K562 (cell line): ENCODE data around the gene PTCH2. TPM values are rescaled to one million over a fixed set of nuclear protein-coding genes. Genes with fewer than 3 reads are reported as not detected.

ENCODE experiments used
- ATAC-seq: fragments of 200-7000 bp; cut with Tn5 transposase; 3 replicates; pipeline ENCODE4 v1.9.1; 2020; ENCODE audit warnings: moderate library complexity
- BruUV-seq: library from RNA; stranded (reverse); fragments of 400-500 nt; replicated peaks from 2 replicates; lab custom pipeline; 2021; lab: Mats Ljungman, UMichigan
- CTCF ChIA-PET: fragments of 300-600 bp; formaldehyde crosslinking; extraction: SDS; loops from one replicate; lab custom pipeline; 2021; ENCODE audit warnings: low intra/inter-chr PET ratio; lab: Yijun Ruan, JAX
- POLR2A ChIA-PET: fragments of 300-600, 350-650 bp; sonication (Branson Sonifier 250); formaldehyde crosslinking; extraction: SDS; loops from one replicate; lab custom pipeline; 2021; ENCODE audit warnings: antibody characterized with exemption, inconsistent platforms; lab: Yijun Ruan, JAX
- DNase-seq, 4 experiments: peaks; one replicate each; pipeline versions ENCODE4 v3.0.0 to v3.0.0-alpha.2; 2011 to 2018; ENCODE audit warnings: low spot score in 3 of 4, mixed read lengths in 3 of 4; ENCODE audit errors: extremely low read depth in 1 of 4
- FAIRE-seq: peaks from 2 replicates; lab custom pipeline; 2011; peaks lifted over from hg19 to GRCh38; lab: Jason Lieb, UNC
- H2AFZ ChIP-seq: 2 replicates; pipeline ENCODE4 v1.6.0; 2011; ENCODE audit warnings: low read depth, low read length, control low read depth, inconsistent platforms
- H3K27ac ChIP-seq: fragments of 200-600 bp; 3 replicates; pipeline ENCODE4 v1.8.0; 2011; ENCODE audit warnings: low read depth, mild to moderate bottlenecking, control low read depth, inconsistent platforms, low read length, moderate library complexity, mixed read lengths; ENCODE audit errors: extremely low read depth
- H3K27me3 ChIP-seq, 2 experiments: fragments of 300-600 bp in 1 of 2; 2 replicates in 1 of 2; 3 replicates in 1 of 2; pipeline versions ENCODE4 v1.6.0 to v1.8.0; 2011; ENCODE audit warnings: inconsistent platforms in 2 of 2, low read length in 2 of 2, mild to moderate bottlenecking in 1 of 2, mixed read lengths in 1 of 2, moderate library complexity in 1 of 2; ENCODE audit not compliant: control insufficient read depth in 2 of 2, insufficient read depth in 2 of 2
- H3K36me3 ChIP-seq: fragments of 300-600 bp; 3 replicates; pipeline ENCODE4 v1.8.0; 2011; ENCODE audit warnings: mild to moderate bottlenecking, low read length, inconsistent platforms; ENCODE audit not compliant: control insufficient read depth, insufficient read depth
- H3K4me1 ChIP-seq, 2 experiments: fragments of 200-600 bp in 1 of 2; replicated peaks in 1 of 2; 2 replicates in 1 of 2; 3 replicates in 1 of 2; pipeline versions ENCODE4 v1.5.1 to v1.8.0; 2011; ENCODE audit warnings: inconsistent platforms in 2 of 2, low read length in 2 of 2, mild to moderate bottlenecking in 1 of 2, mixed read lengths in 1 of 2, moderate library complexity in 1 of 2; ENCODE audit not compliant: control insufficient read depth in 2 of 2, insufficient read depth in 2 of 2
- H3K4me2 ChIP-seq: 2 replicates; pipeline ENCODE4 v1.6.1; 2011; ENCODE audit warnings: low read length, control low read depth, inconsistent platforms, mixed read lengths; ENCODE audit not compliant: insufficient read depth
- H3K4me3 ChIP-seq: fragments of 200-600 bp; sonication (generic), shearing (Covaris generic); 2 replicates; pipeline ENCODE4 v1.5.1; 2016; ENCODE audit warnings: control low read depth, inconsistent platforms
- H3K79me2 ChIP-seq: fragments of 200-600 bp; 3 replicates; pipeline ENCODE4 v1.8.0; 2011; ENCODE audit warnings: low read length, inconsistent platforms; ENCODE audit not compliant: control insufficient read depth, insufficient read depth
- H3K9ac ChIP-seq, 2 experiments: 2 replicates each; pipeline versions ENCODE4 v1.6.0 to v1.6.1; 2011; ENCODE audit warnings: low read depth in 2 of 2, low read length in 2 of 2, control low read depth in 1 of 2, inconsistent platforms in 1 of 2, mild to moderate bottlenecking in 1 of 2, mixed read lengths in 1 of 2; ENCODE audit not compliant: insufficient read depth in 1 of 2
- H3K9me1 ChIP-seq: one replicate; pipeline ENCODE4 v1.6.0; 2011; ENCODE audit warnings: inconsistent platforms, mild to moderate bottlenecking, low read length, moderate library complexity; ENCODE audit not compliant: control insufficient read depth, insufficient read depth
- H3K9me3 ChIP-seq: replicated peaks from 2 replicates; pipeline ENCODE4 v1.5.1; 2011; ENCODE audit warnings: low read depth, low read length, inconsistent platforms; ENCODE audit not compliant: control insufficient read depth, insufficient read depth
- H4K20me1 ChIP-seq: replicated peaks from 2 replicates; pipeline ENCODE4 v1.6.1; 2011; ENCODE audit warnings: low read length, inconsistent platforms, mixed read lengths; ENCODE audit not compliant: control insufficient read depth, insufficient read depth
- GATAD2B ChIP-seq: fragments of 450-650 bp; IDR thresholded peaks from 2 replicates; pipeline ENCODE4 v1.6.1; 2017; ENCODE audit warnings: mild to moderate bottlenecking, borderline replicate concordance
- MYBL2 ChIP-seq, 2 experiments: fragments of 450-650 bp in 1 of 2; sonication (generic) in 1 of 2; formaldehyde crosslinking in 1 of 2; IDR thresholded peaks; 2 replicates each; pipeline versions ENCODE4 v1.6.1 to v1.8.1; 2017 to 2022; ENCODE audit warnings: borderline replicate concordance in 1 of 2, inconsistent platforms in 1 of 2, low read depth in 1 of 2, mild to moderate bottlenecking in 1 of 2, missing genetic modification reagents in 1 of 2, moderate library complexity in 1 of 2
- NFIC ChIP-seq: fragments of 450-650 bp; IDR thresholded peaks from 2 replicates; pipeline ENCODE4 v1.6.1; 2017; ENCODE audit warnings: mild to moderate bottlenecking, inconsistent platforms
- NR2C2 ChIP-seq, 2 experiments: fragments of 200-800 bp in 1 of 2; sonication (Bioruptor generic) in 1 of 2; sonication (generic) in 1 of 2; formaldehyde crosslinking in 1 of 2; IDR thresholded peaks; 2 replicates each; pipeline versions ENCODE4 v1.6.1 to v1.8.0; 2016 to 2022; ENCODE audit warnings: mild to moderate bottlenecking in 1 of 2, missing compliant biosample characterization in 1 of 2, missing genetic modification characterization in 1 of 2, missing genetic modification reagents in 1 of 2
- RFX5 ChIP-seq: IDR thresholded peaks from 2 replicates; pipeline ENCODE4 v1.6.1; 2011; ENCODE audit warnings: low read depth, mild to moderate bottlenecking, improper control_type of control experiment, low read length
- WGBS: fragments of 100-300 bp; shearing (Covaris generic); methylation state at CpG from one replicate; pipeline ENCODE4 v1.1.6; 2016; ENCODE audit warnings: low coverage, mixed read lengths; ENCODE audit not compliant: insufficient coverage; ENCODE audit errors: missing lambda C conversion rate; 5-methylcytosine and 5-hydroxymethylcytosine counted together
- in situ Hi-C: fragments of 300-500 bp; cut with MboI; formaldehyde crosslinking; loops from 4 replicates; pipeline ENCODE4 v1.15.0; 2018; ENCODE audit warnings: inconsistent platforms, mixed read lengths
- intact Hi-C: fragments of 100-400 bp; cut with micrococcal nuclease; formaldehyde crosslinking; loops from 2 replicates; pipeline ENCODE4 v1.14.2; 2022
- polyA plus RNA-seq, 8 experiments: library from polyadenylated mRNA; depleted of rRNA in 4 of 8; stranded (reverse) in 5 of 8; unstranded in 3 of 8; fragments of >200 nt; fragmentation: Nextera tagmentation in 2 of 8; fragmentation: Illumina TruSeq in 1 of 8; extraction: Ambion mirVana in 2 of 8; extraction: Trizol in 1 of 8; gene quantifications; 2 replicates each; pipeline versions ENCODE4 v1.2.1 to v1.2.3, GENCODE V29; 2011 to 2014; ENCODE audit warnings: inconsistent platforms in 1 of 8, missing spikeins in 1 of 8
- total RNA-seq, 7 experiments: library from RNA; depleted of rRNA in 6 of 7; stranded (reverse); fragments of >200 nt in 6 of 7; fragmentation: Illumina TruSeq in 2 of 7; extraction: Trizol in 2 of 7; gene quantifications; 2 replicates each; pipeline versions ENCODE4 v1.2.1 to v1.2.3, GENCODE V29; 2011 to 2021; ENCODE audit warnings: low replicate concordance in 1 of 7
- TF ChIP-seq, protein P1 (sequence below): sonication (generic); formaldehyde crosslinking; IDR thresholded peaks from 2 replicates; pipeline ENCODE4 v1.8.1; 2022; ENCODE audit warnings: missing genetic modification reagents
- TF ChIP-seq, protein P2 (sequence below), 3 experiments: fragments of 200-800 bp in 1 of 3; sonication (Bioruptor generic) in 1 of 3; sonication (generic) in 1 of 3; formaldehyde crosslinking in 1 of 3; IDR thresholded peaks; 2 replicates each; pipeline versions ENCODE4 v1.6.1 to v1.8.0; 2016 to 2022; ENCODE audit warnings: mild to moderate bottlenecking in 2 of 3, missing compliant biosample characterization in 2 of 3, missing genetic modification characterization in 2 of 3, missing genetic modification reagents in 1 of 3
- TF ChIP-seq, protein P3 (sequence below): fragments of 450-650 bp; conservative IDR thresholded peaks from 2 replicates; pipeline ENCODE4 v1.6.1; 2016; ENCODE audit warnings: missing genetic modification characterization, low read depth, mild to moderate bottlenecking, control low read depth, missing compliant biosample characterization

Gene PTCH2
- total and polyA plus RNA-seq, 9 of the 15 experiments (the other 6 are each of a cell fraction or from before 2014, with no cell fraction given): 0.15 to 27.3 (median 0.48) TPM; not detected in 1

DNA sequence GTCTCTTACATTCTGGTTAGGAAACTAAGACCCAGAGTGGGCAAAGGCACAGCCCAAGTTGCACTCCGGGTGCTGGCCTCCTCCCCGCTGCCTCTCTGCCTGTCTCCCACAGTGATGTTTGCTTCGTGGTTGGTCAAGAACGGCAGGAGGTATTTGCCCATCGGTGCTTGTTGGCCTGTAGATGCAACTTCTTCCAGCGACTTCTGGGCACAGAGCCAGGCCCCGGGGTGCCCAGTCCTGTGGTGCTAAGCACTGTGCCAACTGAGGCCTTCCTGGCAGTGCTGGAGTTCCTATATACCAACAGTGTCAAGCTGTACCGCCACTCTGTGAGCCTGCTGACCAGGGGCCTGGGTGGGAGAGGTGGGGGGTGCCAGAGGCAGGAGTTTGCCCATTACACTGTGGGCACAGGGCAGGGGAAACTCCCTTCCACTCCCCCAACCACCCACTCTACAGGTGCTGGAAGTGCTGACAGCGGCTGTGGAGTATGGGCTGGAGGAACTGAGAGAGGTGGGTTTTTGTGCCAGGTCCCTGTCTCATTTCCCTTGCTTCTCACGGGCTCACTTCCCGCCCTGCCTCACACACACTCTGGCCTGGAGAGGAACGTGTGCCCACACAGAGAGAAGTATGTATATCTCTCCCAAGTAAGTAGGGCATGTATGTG is 32.8 kb downstream of the PTCH2 start:
- Histone ChIP-seq H3K9me3 (no peaks in the 10 kb centered on the region; the same call in 1 of the 2 replicates), H2AFZ (no peak overlapping the region), H4K20me1 (no peaks in the 10 kb centered on the region), H3K4me1 (peaks cover 59 to 72% of the 10 kb centered on the region in 2 experiments), H3K4me2 (peak overlapping the region; percentile 80), H3K36me3 (peaks cover 18% of the 10 kb centered on the region; the same call in 2 of the 3 replicates), H3K9ac (peak overlapping the region in 1 of 2 experiments; percentile 24; a peak in 1 of 4 replicates), H3K27ac (no peak overlapping the region; the same call in 2 of the 3 replicates), H3K4me3 (no peak overlapping the region), H3K27me3 (no peaks in the 10 kb centered on the region), H3K9me1 (peaks cover 6% of the 10 kb centered on the region), H3K79me2 (peaks cover 13% of the 10 kb centered on the region; the same call in 1 of the 3 replicates)
- TF ChIP-seq RFX5 (no peak), GATAD2B (no peak), MYBL2 (IDR thresholded peaks at IDR 0.05; ENCODE audit: low read depth) (no peak), MYBL2 (CRISPR knock-in tag; IDR thresholded peaks at IDR 0.05; ENCODE audit: borderline replicate concordance) (no peak), NR2C2 (CRISPR knock-in tag; IDR thresholded peaks at IDR 0.05) (no peak), NR2C2 (tag; IDR thresholded peaks at IDR 0.05) (no peak), NFIC (peak; percentile 36; the same call in 1 of the 2 replicates)
- TF ChIP-seq, protein P1, sequence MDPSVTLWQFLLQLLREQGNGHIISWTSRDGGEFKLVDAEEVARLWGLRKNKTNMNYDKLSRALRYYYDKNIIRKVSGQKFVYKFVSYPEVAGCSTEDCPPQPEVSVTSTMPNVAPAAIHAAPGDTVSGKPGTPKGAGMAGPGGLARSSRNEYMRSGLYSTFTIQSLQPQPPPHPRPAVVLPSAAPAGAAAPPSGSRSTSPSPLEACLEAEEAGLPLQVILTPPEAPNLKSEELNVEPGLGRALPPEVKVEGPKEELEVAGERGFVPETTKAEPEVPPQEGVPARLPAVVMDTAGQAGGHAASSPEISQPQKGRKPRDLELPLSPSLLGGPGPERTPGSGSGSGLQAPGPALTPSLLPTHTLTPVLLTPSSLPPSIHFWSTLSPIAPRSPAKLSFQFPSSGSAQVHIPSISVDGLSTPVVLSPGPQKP (CRISPR knock-in tag): no peak
- TF ChIP-seq, protein P2, sequence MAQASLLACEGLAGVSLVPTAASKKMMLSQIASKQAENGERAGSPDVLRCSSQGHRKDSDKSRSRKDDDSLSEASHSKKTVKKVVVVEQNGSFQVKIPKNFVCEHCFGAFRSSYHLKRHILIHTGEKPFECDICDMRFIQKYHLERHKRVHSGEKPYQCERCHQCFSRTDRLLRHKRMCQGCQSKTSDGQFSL (CRISPR knock-in tag; IDR thresholded peaks at IDR 0.05): peak; percentile 54; the same call in 1 of the 2 replicates
- TF ChIP-seq, protein P2 (tag; IDR thresholded peaks at IDR 0.05): no peak
- TF ChIP-seq, protein P3, sequence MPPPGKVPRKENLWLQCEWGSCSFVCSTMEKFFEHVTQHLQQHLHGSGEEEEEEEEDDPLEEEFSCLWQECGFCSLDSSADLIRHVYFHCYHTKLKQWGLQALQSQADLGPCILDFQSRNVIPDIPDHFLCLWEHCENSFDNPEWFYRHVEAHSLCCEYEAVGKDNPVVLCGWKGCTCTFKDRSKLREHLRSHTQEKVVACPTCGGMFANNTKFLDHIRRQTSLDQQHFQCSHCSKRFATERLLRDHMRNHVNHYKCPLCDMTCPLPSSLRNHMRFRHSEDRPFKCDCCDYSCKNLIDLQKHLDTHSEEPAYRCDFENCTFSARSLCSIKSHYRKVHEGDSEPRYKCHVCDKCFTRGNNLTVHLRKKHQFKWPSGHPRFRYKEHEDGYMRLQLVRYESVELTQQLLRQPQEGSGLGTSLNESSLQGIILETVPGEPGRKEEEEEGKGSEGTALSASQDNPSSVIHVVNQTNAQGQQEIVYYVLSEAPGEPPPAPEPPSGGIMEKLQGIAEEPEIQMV (tag): no peak
- WGBS: 77% methylated on average over 12 of the region's 12 CpGs
- intact Hi-C loops (no loop called here), in situ Hi-C loops (no loop called here)
- BruUV-seq: no TSS peak
- FAIRE-seq (no peak), ATAC-seq (no peak), DNase-seq (no peak)
- ChIA-PET CTCF (no interaction called here), POLR2A (interaction anchor here (0.6 to 16.9 kb wide), 10 partner anchors 9 to 202 kb away, joined by 3 to 594 read pairs (median 14); partner anchors contain the start of genes HECTD3, PLK3, RNU5D-1 and RPS8)
